GM06990 (cell line): ENCODE data around the gene NTN1.

Experiments used
- DNase-seq: peaks from one replicate; pipeline ENCODE4 v3.0.0-alpha.2; 2011; ENCODE audit not compliant: insufficient read length; ENCODE audit errors: extremely low read depth
- H3K27me3 ChIP-seq: replicated peaks from 2 replicates; pipeline ENCODE4 v1.6.0; 2011; ENCODE audit warnings: low read length; ENCODE audit not compliant: control insufficient read depth, insufficient read depth
- H3K36me3 ChIP-seq: 2 replicates; pipeline ENCODE4 v1.5.1; 2011; ENCODE audit warnings: low read length; ENCODE audit not compliant: control insufficient read depth, insufficient read depth
- H3K4me3 ChIP-seq: replicated peaks from 2 replicates; pipeline ENCODE4 v1.5.1; 2011; ENCODE audit warnings: low read depth, mild to moderate bottlenecking, control low read depth, low read length
- CTCF ChIP-seq: IDR thresholded peaks from 2 replicates; pipeline ENCODE4 v1.5.1; 2011; ENCODE audit warnings: low read length, control low read depth, mild to moderate bottlenecking, inconsistent platforms; ENCODE audit not compliant: insufficient read depth, poor library complexity, severe bottlenecking

Gene NTN1

DNA sequence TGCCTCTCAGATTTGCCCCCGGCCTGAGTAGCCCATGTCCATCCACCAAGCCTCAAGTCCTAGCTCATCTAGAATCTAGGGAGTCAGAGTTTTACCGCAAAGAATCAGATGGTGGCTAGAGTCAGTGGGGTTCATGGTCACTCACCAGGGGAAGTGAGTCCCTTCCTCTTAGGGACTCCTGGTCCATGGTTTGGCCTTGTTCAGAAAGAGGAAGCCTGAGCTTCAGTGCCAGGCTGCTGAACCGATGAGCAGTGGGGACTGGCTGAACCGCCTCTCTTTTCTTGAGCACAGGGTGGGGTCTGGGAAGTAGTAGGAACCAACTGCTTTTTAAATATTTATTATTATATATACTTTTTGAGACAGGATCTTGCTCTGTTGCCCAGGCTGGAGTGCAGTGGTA is 160.3 kb downstream of the NTN1 start:
- H3K27me3 ChIP-seq, result no peaks in the 10 kb centered on the region; the same call in 1 of the 2 replicates
- H3K4me3 ChIP-seq, result no peak overlapping the region
- TF ChIP-seq CTCF, result no peak
- H3K36me3 ChIP-seq, result no peaks in the 10 kb centered on the region
- DNase-seq, result no peak

- no peak for DNase-seq
- no peak for TF ChIP-seq CTCF
- Histone ChIP-seq H3K4me3 (no peak overlapping the region), H3K27me3 (no peaks in the 10 kb centered on the region; the same call in 1 of the 2 replicates), H3K36me3 (no peaks in the 10 kb centered on the region)
Measured at GRCh38 chr17:9183306-9183705, 162.0 kb downstream of the NTN1 start.

GRCh38 chr17:9185142-9185541 is 163.8 kb downstream of the NTN1 start:
- TF ChIP-seq CTCF, result no peak
- Histone ChIP-seq H3K4me3 (no peak overlapping the region), H3K27me3 (no peaks in the 10 kb centered on the region), H3K36me3 (no peaks in the 10 kb centered on the region)
- DNase-seq, result no peak

GRCh38 chr17:9185688-9186284 is 164.5 kb downstream of the NTN1 start:
- Histone ChIP-seq H3K36me3 (no peaks in the 10 kb centered on the region), H3K27me3 (no peaks in the 10 kb centered on the region), H3K4me3 (no peak overlapping the region)
- DNase-seq, result no peak
- no peak for TF ChIP-seq CTCF

- Histone ChIP-seq H3K27me3 (no peaks in the 10 kb centered on the region), H3K36me3 (no peaks in the 10 kb centered on the region), H3K4me3 (no peak overlapping the region)
- no peak for DNase-seq
- TF ChIP-seq CTCF, result no peak
Measured at GRCh38 chr17:9187828-9188227, 166.5 kb downstream of the NTN1 start.

DNA sequence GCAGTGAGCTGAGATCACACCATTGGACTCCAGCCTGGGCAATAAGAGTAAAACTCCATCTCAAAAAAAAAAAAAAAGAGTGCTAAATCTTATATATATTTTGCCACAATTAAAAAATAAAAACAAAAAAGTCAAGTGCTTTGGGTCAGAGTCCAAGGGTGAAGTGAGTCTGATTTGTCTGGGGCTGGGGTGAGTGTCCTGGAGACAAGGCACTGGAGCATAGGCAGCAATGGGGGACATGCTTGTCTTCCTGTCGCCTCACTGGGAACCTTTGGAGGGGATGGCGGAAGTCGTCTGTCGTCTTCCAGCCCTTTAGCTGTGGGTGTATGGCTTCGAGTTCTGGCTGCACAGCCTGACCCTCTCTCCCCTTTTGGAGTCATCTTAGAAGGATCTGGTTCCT is 167.1 kb downstream of the NTN1 start:
- TF ChIP-seq CTCF, result no peak
- no peaks in the 10 kb centered on the region for H3K27me3 ChIP-seq
- H3K4me3 ChIP-seq, result no peak overlapping the region
- H3K36me3 ChIP-seq, result no peaks in the 10 kb centered on the region
- DNase-seq, result no peak
